ENCODE measurements around the gene TBX2.

The TBX2 gene

DNA sequence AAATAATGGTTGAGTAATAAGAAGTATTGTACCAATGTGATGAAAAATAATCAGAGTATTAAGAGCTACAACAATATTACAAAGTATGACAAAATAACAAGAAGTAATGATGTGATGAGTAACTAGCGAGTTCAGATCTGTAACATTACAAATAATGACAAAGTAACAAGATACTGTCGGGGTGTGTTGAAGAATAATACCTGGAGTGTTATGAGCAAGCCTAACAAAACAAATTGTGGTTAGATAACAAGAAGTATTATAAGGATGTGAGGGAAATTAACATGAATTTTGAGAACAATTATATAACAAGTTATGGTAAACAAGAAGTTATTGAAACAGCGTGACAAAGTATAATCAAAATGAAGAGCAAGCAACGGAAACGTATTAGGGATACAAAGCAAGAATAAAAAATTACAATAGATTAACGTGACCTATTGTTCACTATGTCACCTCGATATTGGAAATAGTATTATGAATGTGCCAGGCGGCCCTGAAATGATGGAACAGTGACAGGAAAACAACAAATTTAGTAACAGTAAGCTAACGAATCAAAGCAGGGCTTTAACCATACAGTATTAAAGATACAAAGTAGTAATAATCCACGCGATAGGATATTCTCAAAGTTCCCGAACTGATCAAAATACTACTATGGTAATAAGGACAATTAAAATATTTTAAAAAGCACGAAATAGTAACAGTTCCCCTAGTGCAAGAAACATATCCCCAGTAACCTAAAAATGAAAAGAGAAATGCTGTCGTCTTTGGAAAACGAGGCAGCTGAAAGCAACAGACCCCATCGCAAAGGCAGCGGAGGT is 54.1 kb downstream of the TBX2 start:
- no peak for DNase-seq (ENCODE audit: low spot score)

DNA sequence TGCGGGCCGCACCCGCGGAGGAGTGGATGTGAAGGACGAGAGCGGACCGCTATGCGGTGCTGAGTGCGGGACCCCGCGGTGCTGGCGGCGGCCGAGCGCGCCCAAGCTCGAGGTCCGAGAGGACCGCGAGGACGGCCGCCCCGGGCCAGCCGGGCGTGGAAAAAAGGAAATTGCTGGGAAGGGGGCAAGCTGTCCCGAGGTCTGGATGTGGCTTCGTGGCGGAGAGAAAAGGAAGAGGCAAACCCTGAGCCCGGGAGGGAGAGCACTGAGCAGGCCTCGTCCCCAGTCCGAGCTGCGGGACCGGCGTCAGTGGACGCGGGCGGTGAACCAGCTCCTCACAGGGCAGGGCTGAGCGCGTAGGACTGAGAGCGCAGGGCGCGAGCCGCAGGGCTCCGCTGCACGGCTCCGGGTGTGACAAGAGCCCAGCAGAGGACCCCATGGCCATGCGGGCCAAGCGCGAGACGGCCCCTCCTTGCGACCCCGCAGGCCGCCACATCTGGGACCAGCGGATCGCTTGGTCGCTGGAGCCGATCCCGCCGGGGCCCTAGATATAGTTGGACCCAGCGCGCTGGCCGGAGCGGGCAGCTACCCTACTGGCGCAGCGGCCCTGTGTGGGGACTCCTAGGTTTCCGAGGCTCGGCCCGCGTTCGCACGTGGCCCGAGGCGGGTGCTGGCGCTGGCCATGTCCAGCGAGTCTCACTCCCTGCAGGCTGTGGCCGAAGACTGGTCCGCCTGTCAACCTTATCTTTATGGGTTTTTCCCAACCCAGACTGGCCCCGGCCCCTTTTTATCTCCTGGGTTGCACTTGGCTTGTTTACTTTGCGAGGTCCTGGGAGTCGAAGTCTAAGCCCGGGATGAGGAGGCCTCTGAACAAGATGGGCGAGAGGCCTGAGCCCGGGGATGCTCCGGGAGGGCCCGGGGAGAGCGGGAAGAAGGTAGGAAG is 55.0 kb downstream of the TBX2 start:
- no peak for DNase-seq (ENCODE audit: low spot score)

DNA sequence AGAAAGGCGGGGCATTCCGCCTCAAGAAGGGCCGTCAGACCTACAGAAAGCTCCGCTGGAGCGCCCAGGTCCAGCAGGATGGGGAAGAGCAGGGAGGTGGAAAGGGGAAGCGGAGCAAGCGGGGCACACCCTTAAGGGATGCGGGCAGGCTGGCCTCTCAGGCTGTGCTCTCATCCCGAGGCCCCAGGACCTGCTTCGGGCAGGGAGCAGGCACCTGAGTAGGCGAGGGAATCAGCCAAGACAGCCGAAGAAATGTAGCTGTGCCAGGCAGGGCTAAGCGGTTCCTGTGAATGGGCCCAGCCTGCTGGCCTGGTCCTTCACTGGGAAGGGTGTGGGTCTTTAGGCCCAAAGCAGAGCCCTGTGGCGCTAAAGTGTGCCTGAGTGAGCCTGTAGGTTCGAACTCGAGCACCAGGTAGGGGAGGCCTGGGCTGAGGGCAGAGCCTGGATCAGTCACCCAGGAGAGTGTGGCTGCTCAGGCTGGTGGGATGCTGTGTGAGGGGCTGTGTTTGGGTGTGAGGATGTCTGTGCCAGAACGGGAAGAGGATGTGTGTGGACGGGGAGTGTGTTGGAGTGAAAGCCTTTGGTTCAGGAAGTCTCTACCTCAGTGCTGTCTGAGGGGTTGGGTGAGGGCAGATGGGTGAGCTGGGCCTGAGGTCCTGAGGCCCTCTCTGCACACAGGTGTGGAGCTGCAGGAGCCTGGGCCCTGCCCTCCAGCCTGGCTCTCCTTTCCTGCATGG is 55.8 kb downstream of the TBX2 start:
- no peak for DNase-seq (ENCODE audit: low spot score)

DNA sequence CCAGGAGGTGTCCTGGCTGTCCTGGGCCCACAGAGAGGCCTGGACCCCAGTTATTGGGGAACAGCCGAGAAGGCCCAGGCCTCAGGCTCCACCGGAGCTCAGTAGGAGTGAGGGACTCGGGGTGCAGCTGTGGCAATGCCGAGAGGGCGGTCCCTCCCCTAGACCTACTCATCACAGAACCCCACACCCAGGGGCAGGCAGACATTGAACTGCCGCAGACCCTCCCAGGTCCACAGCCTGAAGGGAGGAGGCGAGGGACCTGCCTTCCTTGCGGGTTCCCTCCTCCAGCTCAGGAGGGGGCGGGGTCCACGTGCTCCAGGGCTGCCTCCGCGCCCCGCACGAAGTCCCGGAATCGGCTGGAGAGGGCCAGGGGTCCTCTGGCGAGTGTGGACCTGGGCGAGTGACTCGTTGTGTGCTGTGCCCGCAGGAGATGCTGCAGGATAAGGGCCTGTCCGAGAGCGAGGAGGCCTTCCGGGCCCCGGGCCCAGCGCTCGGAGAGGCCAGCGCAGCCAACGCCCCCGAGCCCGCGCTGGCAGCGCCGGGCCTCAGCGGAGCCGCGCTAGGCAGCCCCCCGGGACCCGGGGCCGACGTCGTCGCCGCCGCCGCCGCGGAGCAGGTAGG is 56.5 kb downstream of the TBX2 start:
- no peak for DNase-seq (ENCODE audit: low spot score)

DNA sequence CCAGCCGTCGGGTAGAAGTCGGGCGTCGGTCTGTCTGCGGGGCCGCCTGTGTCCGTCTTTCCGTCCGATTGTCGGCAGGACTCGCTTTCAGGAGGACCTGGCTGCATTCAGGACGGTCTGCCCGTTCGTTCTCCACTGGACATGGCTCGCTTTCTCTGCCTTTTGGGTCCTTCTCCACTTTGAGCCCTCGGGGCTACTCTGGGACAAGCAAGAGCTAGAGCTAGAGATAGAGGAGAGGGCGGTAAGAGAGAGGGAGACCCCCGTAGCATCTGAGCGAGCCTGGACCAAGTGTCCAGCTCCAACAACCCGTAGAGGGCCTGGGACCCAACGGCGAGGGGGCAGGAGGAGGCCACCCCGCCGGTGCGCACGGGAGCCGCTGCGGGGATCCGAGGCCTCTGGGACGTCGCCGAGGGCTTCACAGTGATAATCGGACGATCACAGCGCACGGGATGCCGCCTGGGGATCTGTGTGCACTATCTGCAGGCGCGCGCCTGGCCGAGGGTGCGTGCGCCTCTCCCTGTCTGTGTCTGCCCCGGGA is 57.1 kb downstream of the TBX2 start:
- no peak for DNase-seq (ENCODE audit: low spot score)

DNA sequence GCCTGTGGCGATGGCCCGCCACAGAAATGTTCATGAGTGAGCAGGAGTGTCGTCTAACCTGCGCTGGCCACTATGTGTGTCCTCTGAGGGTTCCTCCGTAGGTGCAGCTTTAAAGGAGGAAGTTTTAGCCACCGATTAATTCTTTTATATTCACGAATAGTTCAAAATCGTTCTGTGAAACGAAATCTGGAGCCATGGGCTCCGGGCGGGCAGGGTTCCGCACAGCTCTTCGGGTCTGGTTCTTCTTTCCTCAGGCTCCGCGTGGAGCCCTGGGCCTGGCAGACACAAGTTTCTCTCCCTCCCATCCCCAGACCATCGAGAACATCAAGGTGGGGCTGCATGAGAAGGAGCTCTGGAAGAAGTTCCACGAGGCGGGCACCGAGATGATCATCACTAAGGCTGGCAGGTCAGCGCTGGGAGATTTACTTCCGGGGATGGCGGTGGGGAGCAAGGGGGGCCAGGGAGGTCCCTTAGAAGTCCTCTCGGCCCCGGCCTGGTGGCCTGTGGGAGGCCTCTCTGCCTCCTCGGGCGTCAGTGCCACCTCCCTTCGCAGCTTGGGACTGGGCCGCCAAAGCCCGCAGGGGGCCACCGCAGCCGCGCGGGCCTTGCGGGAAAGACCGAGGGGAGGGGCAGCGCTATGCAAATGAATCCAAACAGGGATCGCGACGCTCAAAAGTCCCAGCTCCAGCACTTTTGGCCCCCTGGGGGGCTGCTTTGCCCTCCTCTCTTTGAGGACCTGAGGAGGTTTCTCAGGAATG is 57.8 kb downstream of the TBX2 start:
- DNase-seq (ENCODE audit: low spot score) = no peak

DNA sequence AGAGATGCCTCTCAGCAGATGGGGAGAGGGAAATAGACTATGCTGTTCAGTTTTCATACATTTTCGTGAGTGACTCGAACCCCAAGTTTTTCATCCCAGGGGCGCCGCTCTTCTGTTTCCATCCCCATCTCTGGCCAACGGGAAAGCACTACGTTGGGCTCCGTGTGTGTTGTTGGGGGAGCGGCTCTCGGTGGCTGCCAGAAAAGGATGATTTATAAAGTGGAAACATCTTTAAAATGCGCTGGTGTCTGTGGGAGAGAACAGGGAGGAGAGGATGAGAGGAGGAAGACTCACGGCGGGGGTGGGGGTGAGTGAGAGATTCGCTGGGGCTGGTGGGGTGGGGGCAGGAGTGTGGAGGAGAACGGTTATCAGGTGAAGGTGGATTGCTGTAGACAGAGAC is 58.4 kb downstream of the TBX2 start:
- DNase-seq (ENCODE audit: low spot score) = no peak

DNA sequence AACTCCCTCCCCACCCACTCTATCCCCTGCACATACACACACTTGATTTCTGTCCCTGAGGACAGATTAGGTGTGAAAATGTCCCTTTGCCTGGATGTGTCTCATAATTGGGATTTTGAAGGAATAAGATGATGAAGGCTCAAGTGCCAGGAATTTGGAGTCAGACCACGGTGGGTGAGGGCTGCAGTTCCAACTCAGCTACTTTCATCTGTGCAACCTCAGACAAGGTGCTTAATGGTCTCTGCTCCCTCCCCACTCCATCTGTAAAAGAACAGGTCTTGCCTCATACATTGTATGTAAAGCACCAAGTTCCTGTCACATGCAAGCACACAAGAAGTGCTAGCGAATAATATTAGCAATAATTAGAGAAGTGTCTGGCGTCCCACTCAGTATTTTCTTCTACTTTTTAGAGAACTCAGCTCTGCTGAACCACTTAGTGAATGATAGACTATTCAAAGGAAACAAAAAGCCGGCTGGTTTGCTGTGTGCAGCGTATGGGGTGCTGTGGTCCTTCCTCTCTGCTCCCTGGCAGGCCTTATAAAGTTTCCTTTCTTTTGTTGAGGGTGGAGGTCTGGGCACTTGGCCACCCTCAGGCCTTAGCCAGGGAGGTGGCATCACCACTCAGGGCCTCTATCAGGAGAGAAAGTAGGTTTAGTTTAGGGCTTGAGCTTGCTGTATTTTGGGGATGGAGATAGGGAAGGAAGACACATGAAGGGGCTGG is 58.9 kb downstream of the TBX2 start:
- DNase-seq (ENCODE audit: low spot score) = no peak
